Activated naive CD8-positive, alpha-beta T cell treated with anti-CD3 and anti-CD28 coated beads for 36 hours (primary cell): Measurements from ENCODE around the gene SWT1. TPM values are rescaled to one million over a fixed set of nuclear protein-coding genes. Genes with fewer than 3 reads are reported as not detected.

ENCODE experiments used
- DNase-seq: peaks from one replicate; pipeline ENCODE4 v3.0.0; 2021
- H3K27ac Mint-ChIP-seq: one replicate; pipeline ENCODE4 v1.8.0; 2022; ENCODE audit warnings: mild to moderate bottlenecking, moderate library complexity, mixed read lengths
- H3K27me3 Mint-ChIP-seq: one replicate; pipeline ENCODE4 v1.8.0; 2022; ENCODE audit warnings: mild to moderate bottlenecking, mixed read lengths
- H3K36me3 Mint-ChIP-seq: one replicate; pipeline ENCODE4 v1.8.0; 2021; ENCODE audit warnings: mild to moderate bottlenecking, mixed read lengths
- H3K4me1 Mint-ChIP-seq: one replicate; pipeline ENCODE4 v1.8.0; 2021; ENCODE audit warnings: mixed read lengths
- H3K4me3 Mint-ChIP-seq: one replicate; pipeline ENCODE4 v1.8.0; 2022; ENCODE audit warnings: mild to moderate bottlenecking, moderate library complexity, mixed read lengths
- H3K9me3 Mint-ChIP-seq: one replicate; pipeline ENCODE4 v1.8.0; 2022; ENCODE audit warnings: mixed read lengths
- total RNA-seq, 2 experiments: library from RNA; stranded (reverse); gene quantifications; one replicate each; pipeline ENCODE4 v1.2.3, GENCODE V29; 2021

Gene SWT1
- total RNA-seq, 2 experiments from 2014 or later = 1.4 to 1.8 TPM

DNA sequence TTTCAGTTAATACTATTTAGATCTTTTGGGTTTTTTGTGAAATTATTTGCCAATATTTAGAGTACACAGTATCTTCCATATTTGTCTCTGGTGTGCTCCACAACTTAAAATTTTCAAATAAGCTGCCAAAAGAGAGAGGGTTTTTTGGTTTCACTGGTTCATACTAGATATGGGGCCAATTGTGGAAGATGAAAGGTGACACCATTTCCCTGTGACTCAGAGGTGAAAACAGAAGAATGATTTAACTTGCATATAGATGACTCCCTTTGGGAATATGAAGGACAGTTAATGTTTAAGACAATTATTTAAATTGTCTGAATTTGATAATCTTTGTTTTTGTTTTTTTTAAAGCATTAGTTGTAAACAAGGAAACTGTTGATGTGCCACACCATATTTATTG lies 122.6 kb downstream of the SWT1 start:
- H3K9me3 Mint-ChIP-seq = peaks cover 10% of the 10 kb centered on the region
- DNase-seq = no peak
- no peak overlapping the region for H3K4me3 Mint-ChIP-seq
- peaks cover 38% of the 10 kb centered on the region for H3K4me1 Mint-ChIP-seq
- H3K36me3 Mint-ChIP-seq = peaks cover 18% of the 10 kb centered on the region
- H3K27ac Mint-ChIP-seq = no peak overlapping the region
- H3K27me3 Mint-ChIP-seq = no peaks in the 10 kb centered on the region

DNA sequence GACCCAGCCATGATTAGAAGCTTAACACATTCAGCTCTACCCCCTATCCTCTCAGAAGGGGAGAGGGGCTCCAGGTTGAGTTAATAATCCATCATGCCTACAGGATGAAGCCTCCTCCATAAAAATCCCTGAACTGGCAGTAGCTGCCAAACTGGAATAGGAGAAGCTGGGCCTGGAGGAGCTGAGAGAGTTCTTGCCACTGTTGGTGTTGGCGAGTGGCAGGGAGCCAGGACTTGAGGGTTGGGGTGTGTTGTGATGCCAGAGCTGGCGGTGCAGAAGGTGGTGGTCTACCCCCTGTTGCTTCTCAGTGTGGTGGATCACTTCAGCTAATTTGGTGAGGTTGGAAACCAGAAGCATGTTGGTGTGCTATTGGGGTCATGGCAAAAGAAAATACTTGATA lies 123.6 kb downstream of the SWT1 start:
- Mint-ChIP-seq H3K36me3 (peaks cover 18% of the 10 kb centered on the region), H3K27ac (peak overlapping the region; percentile 35), H3K4me1 (peaks cover 45% of the 10 kb centered on the region), H3K27me3 (no peaks in the 10 kb centered on the region), H3K9me3 (peaks cover 10% of the 10 kb centered on the region), H3K4me3 (no peak overlapping the region)
- DNase-seq = no peak

DNA sequence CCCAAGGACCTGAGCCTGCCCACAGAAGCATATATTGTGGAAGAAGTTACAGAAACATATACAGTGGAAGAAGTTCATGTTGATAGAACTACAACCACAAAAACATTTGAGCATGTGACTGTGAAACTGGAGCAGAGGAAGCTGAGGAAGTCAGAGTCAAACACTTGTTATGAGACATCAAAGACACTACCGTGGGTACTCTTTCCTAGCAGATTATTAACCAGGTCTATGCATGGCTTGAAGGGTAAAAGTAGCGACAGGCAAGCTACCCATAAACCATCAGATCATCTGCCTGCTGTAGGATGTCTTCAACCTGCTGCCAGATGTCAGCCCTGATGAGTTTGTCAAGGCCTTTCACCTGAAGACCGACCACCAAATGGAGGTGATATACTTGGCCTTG lies 124.3 kb downstream of the SWT1 start:
- peak overlapping the region; percentile 74 for H3K27ac Mint-ChIP-seq
- peaks cover 10% of the 10 kb centered on the region for H3K9me3 Mint-ChIP-seq
- no peaks in the 10 kb centered on the region for H3K27me3 Mint-ChIP-seq
- H3K4me1 Mint-ChIP-seq = peaks cover 45% of the 10 kb centered on the region
- H3K36me3 Mint-ChIP-seq = peaks cover 18% of the 10 kb centered on the region
- DNase-seq = no peak
- H3K4me3 Mint-ChIP-seq = peak overlapping the region; percentile 15

DNA sequence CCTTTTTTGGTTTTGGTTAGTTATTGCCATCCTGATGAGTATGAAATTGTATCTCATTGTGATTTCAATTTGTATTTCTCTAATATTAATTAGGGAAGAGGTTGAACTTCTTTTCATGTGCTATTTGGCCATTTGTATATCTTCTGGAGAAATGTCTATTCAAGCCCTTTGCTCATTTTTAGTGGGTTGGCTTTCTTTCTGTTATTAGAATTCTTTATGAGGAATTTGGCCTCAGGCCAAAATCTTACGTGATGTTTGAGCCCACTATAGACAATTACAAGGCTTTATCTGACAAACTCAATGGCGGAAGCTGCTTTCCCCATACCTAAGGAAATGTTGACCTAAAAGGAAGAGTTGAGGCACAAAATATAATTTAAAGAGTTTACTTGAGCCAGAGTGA lies 127.1 kb downstream of the SWT1 start:
- H3K36me3 Mint-ChIP-seq = peaks cover 23% of the 10 kb centered on the region
- peaks cover 6% of the 10 kb centered on the region for H3K9me3 Mint-ChIP-seq
- no peak for DNase-seq
- H3K4me3 Mint-ChIP-seq = no peak overlapping the region
- H3K27me3 Mint-ChIP-seq = no peaks in the 10 kb centered on the region
- peaks cover 49% of the 10 kb centered on the region for H3K4me1 Mint-ChIP-seq
- H3K27ac Mint-ChIP-seq = no peak overlapping the region

DNA sequence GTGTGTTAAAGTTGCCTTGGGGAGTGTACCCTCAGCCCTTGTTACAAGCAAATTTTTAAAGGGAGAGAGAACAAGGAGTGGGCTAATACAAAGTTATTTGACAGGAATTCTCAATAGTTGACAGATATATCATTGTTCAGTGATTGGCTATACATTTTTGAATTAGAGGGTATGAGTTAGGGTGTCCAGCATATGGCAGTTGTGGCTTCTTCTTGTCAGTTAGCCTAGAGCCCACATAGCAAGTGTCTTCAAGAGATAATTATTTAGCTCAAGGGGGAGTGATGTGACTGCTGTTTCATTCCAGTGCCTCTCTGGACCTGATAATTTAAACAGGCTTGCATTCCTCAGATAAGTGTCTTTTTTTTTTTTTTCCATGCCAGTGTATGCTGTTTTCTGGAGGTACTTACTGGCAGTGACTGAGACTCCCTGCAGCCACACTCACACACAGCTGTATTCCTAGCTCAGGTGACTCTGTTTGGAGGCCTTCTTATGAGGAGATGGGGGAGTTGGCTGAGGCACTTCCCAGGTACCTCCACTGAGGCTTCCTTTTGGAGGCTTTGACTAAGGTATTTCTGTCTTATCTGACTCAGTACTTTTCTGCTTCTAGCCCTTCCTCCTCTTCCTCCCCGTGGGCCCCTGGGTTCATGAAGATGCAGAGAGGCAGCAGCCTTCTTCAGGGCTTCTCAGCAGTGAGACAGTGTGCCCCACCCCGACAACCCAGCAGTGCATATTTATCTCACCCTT lies 127.7 kb downstream of the SWT1 start:
- peaks cover 49% of the 10 kb centered on the region for H3K4me1 Mint-ChIP-seq
- H3K4me3 Mint-ChIP-seq = no peak overlapping the region
- H3K36me3 Mint-ChIP-seq = peaks cover 24% of the 10 kb centered on the region
- DNase-seq = no peak
- H3K27ac Mint-ChIP-seq = no peak overlapping the region
- peaks cover 4% of the 10 kb centered on the region for H3K9me3 Mint-ChIP-seq
- no peaks in the 10 kb centered on the region for H3K27me3 Mint-ChIP-seq

DNA sequence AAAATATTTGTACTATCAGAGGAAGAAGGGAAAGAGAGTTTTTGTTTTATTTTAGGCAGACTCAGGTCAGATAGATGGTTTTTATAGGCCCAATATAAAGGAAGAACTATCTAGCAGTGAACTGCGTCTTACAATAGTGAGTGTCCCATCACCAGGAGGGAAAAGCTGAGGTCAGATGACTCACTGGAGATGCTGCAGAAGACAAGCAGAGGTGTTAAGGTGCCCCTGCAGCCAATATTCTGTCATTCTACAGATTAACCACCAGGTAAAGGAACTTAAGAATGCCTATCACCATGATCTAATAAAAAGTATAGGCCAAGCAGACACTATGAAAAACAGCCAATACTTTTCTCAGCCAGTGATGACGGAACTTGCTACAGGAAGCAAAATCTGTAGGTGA lies 130.5 kb downstream of the SWT1 start:
- no peak overlapping the region for H3K27ac Mint-ChIP-seq
- no peaks in the 10 kb centered on the region for H3K27me3 Mint-ChIP-seq
- H3K9me3 Mint-ChIP-seq = peaks cover 1% of the 10 kb centered on the region
- peaks cover 20% of the 10 kb centered on the region for H3K36me3 Mint-ChIP-seq
- no peak overlapping the region for H3K4me3 Mint-ChIP-seq
- no peak for DNase-seq
- H3K4me1 Mint-ChIP-seq = peaks cover 26% of the 10 kb centered on the region

DNA sequence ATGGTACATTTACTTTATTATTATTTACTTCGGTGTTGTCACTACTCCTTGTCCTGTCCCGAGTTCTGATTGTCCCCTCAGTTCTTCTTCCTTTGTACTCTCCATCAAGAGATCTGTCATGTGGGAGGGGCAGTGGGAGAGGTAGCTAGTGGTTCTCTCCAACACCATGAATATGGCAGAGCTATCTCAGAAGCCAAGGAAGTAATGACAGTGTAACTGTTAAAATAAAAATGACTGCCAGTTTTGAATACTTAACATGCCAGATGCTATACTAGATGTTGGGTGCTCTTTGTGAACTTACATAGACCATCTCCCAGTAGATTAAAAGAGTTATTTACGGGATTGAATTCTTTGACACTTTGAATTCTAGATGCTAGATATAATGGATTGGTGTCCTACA lies 131.5 kb downstream of the SWT1 start:
- peaks cover 1% of the 10 kb centered on the region for H3K9me3 Mint-ChIP-seq
- DNase-seq = no peak
- peaks cover 22% of the 10 kb centered on the region for H3K4me1 Mint-ChIP-seq
- H3K27ac Mint-ChIP-seq = no peak overlapping the region
- no peak overlapping the region for H3K4me3 Mint-ChIP-seq
- no peaks in the 10 kb centered on the region for H3K27me3 Mint-ChIP-seq
- peaks cover 27% of the 10 kb centered on the region for H3K36me3 Mint-ChIP-seq

DNA sequence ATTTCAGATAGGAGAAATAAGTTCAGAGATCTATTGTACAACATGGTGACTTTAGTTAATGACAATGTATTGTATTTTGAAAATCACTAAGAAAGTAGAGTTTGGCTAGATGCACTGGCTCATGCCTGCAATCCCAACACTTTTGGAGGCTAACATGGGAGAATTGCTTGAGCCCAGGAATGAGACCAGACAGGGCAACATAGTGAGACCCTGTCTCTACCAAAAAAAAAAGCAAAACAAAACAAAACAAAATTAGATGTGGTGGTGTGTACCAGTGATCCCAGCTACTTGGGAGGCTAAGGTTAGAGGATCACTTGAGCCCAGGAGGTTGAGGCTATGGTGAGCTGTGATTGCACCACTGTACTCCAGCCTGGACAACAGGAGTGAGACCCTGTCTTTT lies 132.9 kb downstream of the SWT1 start:
- peaks cover 17% of the 10 kb centered on the region for H3K4me1 Mint-ChIP-seq
- no peaks in the 10 kb centered on the region for H3K27me3 Mint-ChIP-seq
- H3K27ac Mint-ChIP-seq = no peak overlapping the region
- no peak overlapping the region for H3K4me3 Mint-ChIP-seq
- no peak for DNase-seq
- peaks cover 1% of the 10 kb centered on the region for H3K9me3 Mint-ChIP-seq
- H3K36me3 Mint-ChIP-seq = peaks cover 37% of the 10 kb centered on the region

DNA sequence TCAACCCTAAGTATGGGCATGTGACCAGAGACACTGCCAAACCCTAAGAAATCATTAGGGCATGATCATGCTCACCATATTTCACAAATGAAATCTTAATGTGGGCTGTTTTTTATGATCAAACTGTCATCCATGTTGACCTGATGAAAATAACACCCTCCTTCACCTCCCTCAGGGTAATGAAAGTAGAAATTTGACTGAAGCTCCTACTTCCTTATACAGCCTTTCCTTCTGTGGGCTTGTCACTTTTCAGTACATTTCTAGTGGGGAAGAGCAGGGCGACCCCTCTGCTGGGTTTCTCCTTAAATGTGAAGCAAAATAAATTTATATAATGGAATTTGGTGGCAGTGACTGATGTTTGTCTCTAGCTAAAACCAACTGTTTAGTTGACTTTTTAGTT lies 134.2 kb downstream of the SWT1 start:
- Mint-ChIP-seq H3K27me3 (no peaks in the 10 kb centered on the region), H3K4me3 (no peak overlapping the region), H3K9me3 (peaks cover 1% of the 10 kb centered on the region), H3K4me1 (peaks cover 12% of the 10 kb centered on the region), H3K36me3 (peaks cover 42% of the 10 kb centered on the region), H3K27ac (no peak overlapping the region)
- no peak for DNase-seq

DNA sequence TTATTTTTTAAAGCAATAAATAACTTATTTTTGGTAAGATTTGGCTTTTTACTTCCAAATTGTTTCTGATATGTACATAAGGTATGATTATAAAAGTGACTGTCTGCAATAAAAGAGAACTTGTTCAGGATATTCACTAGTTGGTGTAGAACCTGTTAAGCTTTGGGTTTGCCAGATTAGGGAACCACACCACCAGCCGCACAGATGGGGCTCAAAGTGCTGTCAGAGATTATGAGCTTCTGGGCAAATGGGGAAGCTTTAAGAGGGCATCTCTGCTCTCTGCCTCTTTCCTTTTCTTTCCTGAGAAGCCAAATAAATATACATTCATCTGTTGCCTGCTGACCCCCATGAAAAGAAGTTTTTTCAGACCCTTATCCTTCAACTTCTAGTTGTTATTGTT lies 134.7 kb downstream of the SWT1 start:
- Mint-ChIP-seq H3K4me3 (no peak overlapping the region), H3K9me3 (peaks cover 1% of the 10 kb centered on the region), H3K4me1 (peaks cover 12% of the 10 kb centered on the region), H3K27ac (no peak overlapping the region), H3K27me3 (no peaks in the 10 kb centered on the region), H3K36me3 (peaks cover 44% of the 10 kb centered on the region)
- DNase-seq = no peak

DNA sequence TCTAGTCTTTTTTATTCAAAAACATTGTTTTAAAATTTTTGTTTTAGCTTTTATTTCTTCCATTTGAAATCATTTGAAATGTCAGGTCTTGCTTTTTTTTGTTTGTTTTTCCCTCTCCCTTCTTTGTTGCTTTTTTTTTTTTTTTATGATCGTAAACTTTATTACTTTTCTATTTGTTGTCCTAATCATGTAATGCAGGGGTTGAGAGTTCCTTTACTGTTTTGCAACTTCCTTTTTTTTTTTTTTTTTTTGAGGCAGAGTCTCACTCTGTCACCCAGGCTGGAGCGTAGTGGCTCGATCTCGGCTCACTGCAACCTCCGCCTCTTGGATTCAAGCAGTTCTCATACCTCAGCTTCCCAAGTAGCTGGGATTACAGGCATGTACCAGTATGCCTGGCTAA lies 135.3 kb downstream of the SWT1 start:
- no peak overlapping the region for H3K4me3 Mint-ChIP-seq
- peaks cover 12% of the 10 kb centered on the region for H3K4me1 Mint-ChIP-seq
- peaks cover 46% of the 10 kb centered on the region for H3K36me3 Mint-ChIP-seq
- no peaks in the 10 kb centered on the region for H3K27me3 Mint-ChIP-seq
- no peak overlapping the region for H3K27ac Mint-ChIP-seq
- peaks cover 1% of the 10 kb centered on the region for H3K9me3 Mint-ChIP-seq
- DNase-seq = no peak

DNA sequence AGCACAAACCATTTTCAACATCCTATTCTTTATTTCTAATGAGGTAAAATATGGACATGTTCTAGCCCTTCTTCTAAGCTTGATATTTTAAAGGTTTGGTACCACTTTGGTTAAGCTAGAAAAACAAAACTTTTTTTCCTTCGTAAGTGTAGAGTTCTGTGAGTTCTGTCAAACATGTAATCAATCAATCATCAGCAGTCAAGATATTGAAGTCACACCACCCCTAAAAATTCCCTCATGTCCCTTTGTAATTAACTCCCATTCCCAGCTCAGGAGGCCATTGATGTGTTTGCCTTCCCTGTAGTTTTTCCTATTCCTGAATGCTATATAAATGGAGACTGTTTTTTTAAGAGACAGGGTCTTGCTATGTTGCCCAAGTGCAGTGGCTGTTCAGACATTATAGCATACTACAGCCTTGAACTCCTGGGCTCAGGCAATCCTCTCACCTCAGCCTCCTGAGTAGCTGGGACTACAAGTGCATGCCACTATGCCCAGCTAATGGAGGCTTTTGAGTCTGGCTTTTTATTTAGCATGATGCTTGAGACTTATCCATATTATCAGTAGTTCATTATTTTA lies 137.1 kb downstream of the SWT1 start:
- H3K4me3 Mint-ChIP-seq = no peak overlapping the region
- H3K36me3 Mint-ChIP-seq = peaks cover 53% of the 10 kb centered on the region
- DNase-seq = no peak
- no peaks in the 10 kb centered on the region for H3K27me3 Mint-ChIP-seq
- H3K9me3 Mint-ChIP-seq = peaks cover 1% of the 10 kb centered on the region
- H3K4me1 Mint-ChIP-seq = peaks cover 8% of the 10 kb centered on the region
- no peak overlapping the region for H3K27ac Mint-ChIP-seq

DNA sequence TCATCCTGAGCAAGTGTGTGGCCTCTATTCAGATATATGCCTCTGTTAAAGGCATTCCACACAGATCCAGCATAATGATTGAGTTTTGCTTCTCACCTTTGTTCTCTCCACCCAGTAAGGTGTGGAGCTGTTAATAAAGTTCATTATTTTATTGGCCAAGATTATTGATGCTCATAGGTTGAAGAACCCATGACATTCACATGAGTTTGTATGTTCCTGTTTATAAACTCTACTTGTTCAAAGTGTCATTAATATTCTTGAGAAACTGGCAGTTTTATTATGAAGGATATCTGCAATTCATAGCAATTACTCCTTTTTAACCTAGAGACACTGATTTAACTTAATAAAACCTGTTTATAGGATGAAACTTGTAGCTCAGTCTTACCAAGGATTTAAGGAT lies 138.1 kb downstream of the SWT1 start:
- H3K4me3 Mint-ChIP-seq = no peak overlapping the region
- no peak overlapping the region for H3K27ac Mint-ChIP-seq

DNA sequence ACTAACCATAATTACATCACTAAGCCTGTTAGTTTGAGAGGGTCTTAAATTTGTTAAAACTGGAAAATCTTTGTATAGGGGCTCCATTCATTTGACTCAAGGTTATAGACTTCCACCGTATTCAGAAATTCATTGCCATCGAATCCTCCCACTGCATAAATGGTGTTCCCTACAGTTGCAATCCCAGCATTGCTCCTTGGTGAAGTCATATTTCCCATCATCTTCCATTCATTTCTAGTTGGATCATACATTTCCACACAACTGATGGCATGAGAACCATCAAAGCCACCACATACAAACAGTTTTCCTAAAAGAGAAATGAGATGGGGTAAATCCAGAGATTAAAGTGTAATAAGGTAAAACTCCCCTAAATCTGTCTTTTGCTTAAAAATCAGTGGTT lies 141.0 kb downstream of the SWT1 start:
- no peak overlapping the region for H3K4me3 Mint-ChIP-seq
- H3K27ac Mint-ChIP-seq = no peak overlapping the region
- H3K4me1 Mint-ChIP-seq = peaks cover 3% of the 10 kb centered on the region
- H3K27me3 Mint-ChIP-seq = no peaks in the 10 kb centered on the region
- no peak for DNase-seq
- no peaks in the 10 kb centered on the region for H3K9me3 Mint-ChIP-seq
- peaks cover 50% of the 10 kb centered on the region for H3K36me3 Mint-ChIP-seq

More for the DNA sequence above, 138.1 kb downstream of the SWT1 start:
- DNase-seq = no peak
- Mint-ChIP-seq H3K4me1 (peaks cover 8% of the 10 kb centered on the region), H3K27me3 (no peaks in the 10 kb centered on the region), H3K9me3 (no peaks in the 10 kb centered on the region), H3K36me3 (peaks cover 49% of the 10 kb centered on the region)

DNA sequence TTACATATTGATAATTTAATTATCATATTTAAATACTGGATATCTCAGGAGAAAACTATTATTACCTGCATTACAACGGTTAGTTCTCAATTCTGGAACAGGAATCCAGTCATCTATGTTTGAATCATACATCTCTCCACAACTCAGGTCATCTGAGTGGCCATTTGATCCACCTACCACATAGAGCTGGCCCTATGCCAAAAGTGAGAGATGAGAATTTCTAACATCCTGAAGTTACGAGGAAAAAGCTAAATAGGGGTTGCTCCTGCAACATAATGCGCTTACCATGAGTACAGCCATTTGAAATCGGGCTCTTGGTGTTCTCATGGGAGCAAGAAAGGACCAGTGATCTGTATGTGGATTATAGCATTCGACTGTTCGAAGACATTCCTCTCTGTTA lies 143.2 kb downstream of the SWT1 start:
- no peak for DNase-seq
- H3K27ac Mint-ChIP-seq = no peak overlapping the region
- peaks cover 49% of the 10 kb centered on the region for H3K36me3 Mint-ChIP-seq
- no peak overlapping the region for H3K4me3 Mint-ChIP-seq
- H3K4me1 Mint-ChIP-seq = peaks cover 7% of the 10 kb centered on the region
- H3K9me3 Mint-ChIP-seq = no peaks in the 10 kb centered on the region
- H3K27me3 Mint-ChIP-seq = no peaks in the 10 kb centered on the region

DNA sequence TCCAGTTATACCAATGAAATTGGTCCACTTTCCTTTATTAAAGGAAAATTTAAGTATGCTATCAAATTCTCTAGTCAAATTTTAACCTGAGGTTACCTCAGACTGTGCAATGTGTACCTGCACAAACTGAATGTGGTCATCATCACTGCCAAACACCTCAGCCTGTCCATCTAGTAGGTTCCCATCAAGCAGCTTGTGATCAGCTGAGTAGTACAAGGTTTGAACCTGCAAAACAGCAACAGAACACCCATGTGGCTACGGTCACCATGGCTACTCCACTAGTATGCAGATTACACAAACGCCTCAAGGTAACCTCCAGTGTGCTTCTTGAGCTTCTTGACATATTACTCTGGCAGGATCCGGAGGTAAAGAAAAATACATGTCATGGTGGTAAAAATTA lies 148.5 kb downstream of the SWT1 start:
- H3K9me3 Mint-ChIP-seq = no peaks in the 10 kb centered on the region
- H3K4me1 Mint-ChIP-seq = peaks cover 5% of the 10 kb centered on the region
- no peaks in the 10 kb centered on the region for H3K27me3 Mint-ChIP-seq
- no peak for DNase-seq
- H3K4me3 Mint-ChIP-seq = no peak overlapping the region
- H3K36me3 Mint-ChIP-seq = peaks cover 41% of the 10 kb centered on the region
- H3K27ac Mint-ChIP-seq = no peak overlapping the region
